ENCODE data around the gene CPPED1. TPM values are rescaled to one million over a fixed set of nuclear protein-coding genes. Genes with fewer than 3 reads are reported as not detected.

Gene CPPED1
- total and polyA plus RNA-seq, 2 of the 4 experiments (the other 2 are of a cell fraction) = 5.1 to 6.5 TPM

GRCh38 chr16:12709807-12710206 is 93.9 kb downstream of the CPPED1 start:
- no peak overlapping the region for H2AFZ ChIP-seq (replicated peaks; ENCODE audit: low read length, poor library complexity)
- peak overlapping the region; percentile 24 for H2BK5ac ChIP-seq (ENCODE audit: low read depth, low read length, poor library complexity, severe bottlenecking)
- H2BK120ac ChIP-seq (ENCODE audit: low read depth, low read length) = no peak overlapping the region
- no peak overlapping the region for H4K91ac ChIP-seq (ENCODE audit: insufficient read depth, low read depth, low read length)
- in situ Hi-C loops (cut with MboI; ENCODE audit: low sequenced_read_pairs) = no loop called here
- H2AK5ac ChIP-seq (ENCODE audit: low read depth, low read length) = no peak overlapping the region
- H3K23ac ChIP-seq (ENCODE audit: low read depth, low read length) = no peak overlapping the region
- DNase-seq (no peak), ATAC-seq (ENCODE audit: low read depth) (no peak)
- intact Hi-C loops (cut with micrococcal nuclease) = no loop called here
- H3K27ac ChIP-seq (ENCODE audit: insufficient read depth, low read length) = no peak overlapping the region
- POLR2A ChIA-PET (ENCODE audit: unreplicated experiment) = no interaction called here
- WGBS, 2 experiments (ENCODE audit: extremely low coverage in 2 of 2, insufficient read length in 1 of 2) = 33% methylated on average over 1 of the region's 1 CpG; no CpG with 5 or more reads in 1 of the 2 experiments
- dilution Hi-C loops (cut with HindIII; ENCODE audit: low sequenced_read_pairs, unreplicated experiment) = no loop called here
- TF ChIP-seq BHLHE40 (IDR thresholded peaks at IDR 0.05; ENCODE audit: low read depth, low read length) (no peak), SMC3 (IDR thresholded peaks at IDR 0.05; ENCODE audit: low read depth, low read length) (no peak), POLR2A (IDR thresholded peaks at IDR 0.05; ENCODE audit: low read depth, low read length) (no peak), FOS (IDR thresholded peaks at IDR 0.05; ENCODE audit: low read depth, low read length) (no peak), CHD1 (IDR thresholded peaks at IDR 0.05; ENCODE audit: low read depth, low read length) (no peak), CTCF (conservative IDR thresholded peaks at IDR 0.05; ENCODE audit: low read depth, low read length) (no peak), CEBPB (IDR thresholded peaks at IDR 0.05; ENCODE audit: low read depth, low read length) (no peak), NFE2L2 (IDR thresholded peaks at IDR 0.05; ENCODE audit: low read depth, low read length) (no peak), RCOR1 (IDR thresholded peaks at IDR 0.05; ENCODE audit: insufficient replicate concordance, low read length) (no peak), MXI1 (IDR thresholded peaks at IDR 0.05; ENCODE audit: borderline replicate concordance, low read depth, low read length) (no peak), USF2 (IDR thresholded peaks at IDR 0.05; ENCODE audit: low read depth, low read length) (no peak), RAD21 (IDR thresholded peaks at IDR 0.05; ENCODE audit: low read length) (no peak)
- H3K14ac ChIP-seq (replicated peaks; ENCODE audit: low read depth, low read length) = no peak overlapping the region
- H2BK15ac ChIP-seq (ENCODE audit: low read depth, low read length) = no peak overlapping the region
- no peaks in the 10 kb centered on the region; the same call in 1 of the 2 replicates for H3K9me3 ChIP-seq (ENCODE audit: control insufficient read depth, insufficient read depth, low read length)
- CTCF ChIA-PET = no interaction called here
- no peaks in the 10 kb centered on the region for H3K79me1 ChIP-seq (ENCODE audit: low read depth in 1 of 2, low read length in 2 of 2)
- no peak overlapping the region for H3K4ac ChIP-seq (ENCODE audit: low read depth, low read length)
- no peak overlapping the region for H3K56ac ChIP-seq (ENCODE audit: extremely low read depth, insufficient read depth, low read length)
- H4K5ac ChIP-seq (ENCODE audit: low read depth, low read length) = no peak overlapping the region
- H3K18ac ChIP-seq (ENCODE audit: low read depth, low read length) = no peak overlapping the region
- H3K4me1 ChIP-seq (ENCODE audit: control insufficient read depth, insufficient read depth, low read length) = no peaks in the 10 kb centered on the region
- no peaks in the 10 kb centered on the region for H4K20me1 ChIP-seq (ENCODE audit: insufficient read depth, low read length)
- H3K4me3 ChIP-seq (ENCODE audit: insufficient read depth, low read depth, low read length) = no peak overlapping the region
- no peaks in the 10 kb centered on the region for H3K9me1 ChIP-seq (ENCODE audit: insufficient read depth, low read length)
- no peaks in the 10 kb centered on the region for H3K27me3 ChIP-seq (ENCODE audit: control insufficient read depth, insufficient read depth, low read length)
- H3K36me3 ChIP-seq (ENCODE audit: control insufficient read depth, insufficient read depth, low read length) = no peaks in the 10 kb centered on the region
- no TSS peak for BruUV-seq (replicated peaks)
- no peak overlapping the region for H4K8ac ChIP-seq (ENCODE audit: low read depth in 2 of 2, low read length in 2 of 2)
- H2BK20ac ChIP-seq (ENCODE audit: low read depth, low read length) = no peak overlapping the region
- no peak overlapping the region for H3K4me2 ChIP-seq (ENCODE audit: low read depth, low read length)
- no peak overlapping the region for H2AK9ac ChIP-seq (replicated peaks; ENCODE audit: low read depth, low read length, poor library complexity)
- H3K9ac ChIP-seq (ENCODE audit: low read depth, low read length) = no peak overlapping the region

Data from IMR-90 (cell line).